ENCODE measurements around the gene LYZL2.

LYZL2 gene

DNA sequence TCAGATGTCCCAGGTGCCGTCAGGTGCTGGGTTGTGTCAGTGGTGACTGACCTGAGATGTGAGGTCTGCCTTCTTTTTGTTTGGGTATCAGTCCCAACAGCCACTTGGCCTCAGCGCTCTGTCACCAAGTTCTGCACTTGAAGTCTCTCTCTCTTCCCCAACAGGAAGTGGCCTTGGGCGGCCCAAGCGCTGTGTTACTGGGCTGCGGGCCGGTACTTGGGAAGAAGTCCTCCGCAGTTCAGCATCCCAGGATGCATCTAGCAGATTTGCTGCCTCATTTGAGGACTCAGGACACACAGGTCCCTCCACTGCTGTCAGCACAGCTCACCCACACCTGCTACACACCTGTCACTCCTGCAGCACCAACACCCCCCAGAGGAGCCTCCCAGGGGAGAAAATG, 40.1 kb downstream of the LYZL2 start:
- no peak for DNase-seq

DNA sequence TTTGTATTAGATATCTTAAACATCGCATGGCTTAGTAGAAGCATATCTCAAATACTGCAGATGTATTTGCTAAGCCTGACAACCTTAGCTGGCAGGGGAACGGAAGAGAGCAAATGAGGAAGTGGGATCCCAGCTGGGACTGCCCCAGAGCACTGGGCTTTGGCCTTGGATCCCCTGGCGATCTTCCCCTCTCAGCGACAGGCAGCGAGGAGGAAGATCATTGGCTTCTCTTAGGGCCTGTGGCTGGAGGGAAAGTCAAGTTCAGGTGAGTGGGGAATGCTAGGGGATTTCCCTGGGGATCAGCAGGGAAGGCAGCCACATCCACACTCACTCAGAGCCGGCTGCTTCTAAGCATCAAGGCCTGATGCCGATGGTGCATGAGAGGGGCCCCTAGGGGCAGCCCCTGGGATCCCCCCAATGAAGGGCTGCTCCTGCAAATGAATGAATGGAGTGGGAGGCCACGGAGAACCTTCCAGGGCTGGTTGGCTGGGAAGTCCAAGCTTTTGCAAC, 42.0 kb downstream of the LYZL2 start:
- no peak for DNase-seq

DNA sequence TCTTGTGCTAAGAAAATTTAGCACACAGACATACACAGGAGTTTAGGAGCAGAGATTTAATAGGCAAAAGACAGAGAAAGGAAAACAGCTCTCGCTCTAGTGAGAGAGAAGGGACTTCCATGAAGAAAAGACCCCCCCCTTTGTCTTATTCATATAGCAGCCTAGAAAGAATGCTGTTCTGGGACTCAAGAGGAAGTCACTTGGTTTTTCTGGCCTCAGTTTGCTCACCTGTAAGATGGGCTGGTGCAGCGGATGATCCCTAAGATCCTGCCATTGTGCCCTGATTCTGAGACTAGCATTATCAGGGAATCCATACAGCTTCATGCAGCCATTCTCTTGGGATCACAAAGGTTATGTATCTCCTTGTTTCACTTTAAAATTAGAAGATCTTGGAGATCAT, 42.7 kb downstream of the LYZL2 start:
- DNase-seq = no peak

DNA sequence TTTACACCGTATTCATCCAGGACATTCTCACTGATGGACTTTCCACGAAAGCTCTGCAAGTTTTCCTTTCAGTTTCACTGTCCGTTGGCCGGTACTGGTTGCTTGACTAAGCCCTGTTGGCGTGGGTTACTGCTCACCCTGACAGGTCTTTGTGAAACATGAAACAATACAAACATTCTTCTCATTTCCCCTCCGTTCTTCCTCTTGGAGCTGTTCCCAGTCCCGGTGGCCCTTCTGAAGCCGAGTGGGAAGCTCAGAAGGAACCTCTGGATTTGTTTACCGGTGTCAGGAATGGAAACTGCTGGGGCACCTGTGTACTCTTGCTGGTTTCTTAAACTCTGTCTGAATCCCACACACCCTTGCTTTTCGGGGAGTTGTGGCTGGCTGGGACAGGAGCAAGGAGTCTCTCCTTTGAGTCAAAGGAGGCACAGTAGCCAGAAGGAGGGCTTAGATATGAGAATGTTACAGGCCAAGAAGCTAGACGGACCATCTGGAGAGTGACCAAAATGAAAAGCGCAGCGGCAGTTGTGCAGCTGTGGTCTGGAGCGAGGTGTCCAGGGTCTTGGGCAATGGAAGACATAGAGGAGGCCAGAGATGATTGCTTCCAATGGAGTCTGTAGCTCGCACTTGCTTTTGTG, 45.7 kb downstream of the LYZL2 start:
- peak; percentile 2 for DNase-seq

DNA sequence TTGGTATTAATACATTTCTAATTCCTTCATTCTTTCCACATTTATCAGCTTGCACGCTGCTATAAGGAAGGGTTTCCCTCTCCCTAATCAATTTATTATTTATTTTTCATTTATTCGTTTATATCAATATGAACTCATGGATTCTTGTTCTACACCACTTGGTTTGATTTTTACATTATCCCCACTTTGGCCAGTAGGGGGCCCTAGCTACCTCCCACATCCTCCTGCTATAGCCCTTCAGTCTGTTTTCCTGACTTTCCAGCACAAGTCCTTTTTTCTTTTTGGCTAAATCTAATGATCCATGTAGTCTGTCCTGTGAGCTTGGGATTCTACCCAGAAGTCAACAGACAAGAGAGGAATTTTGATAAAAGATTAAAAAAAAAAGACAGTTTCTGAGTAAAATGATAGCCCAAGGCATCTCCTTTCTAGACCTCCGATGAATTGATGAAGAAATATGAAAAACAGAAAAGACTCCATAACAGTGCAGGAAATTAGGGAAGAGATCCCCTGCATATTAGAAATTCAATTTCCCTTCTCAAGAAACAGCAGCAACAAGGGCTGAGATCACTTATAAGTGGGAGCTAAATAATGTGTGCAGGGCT, 47.7 kb downstream of the LYZL2 start:
- no peak for DNase-seq

DNA sequence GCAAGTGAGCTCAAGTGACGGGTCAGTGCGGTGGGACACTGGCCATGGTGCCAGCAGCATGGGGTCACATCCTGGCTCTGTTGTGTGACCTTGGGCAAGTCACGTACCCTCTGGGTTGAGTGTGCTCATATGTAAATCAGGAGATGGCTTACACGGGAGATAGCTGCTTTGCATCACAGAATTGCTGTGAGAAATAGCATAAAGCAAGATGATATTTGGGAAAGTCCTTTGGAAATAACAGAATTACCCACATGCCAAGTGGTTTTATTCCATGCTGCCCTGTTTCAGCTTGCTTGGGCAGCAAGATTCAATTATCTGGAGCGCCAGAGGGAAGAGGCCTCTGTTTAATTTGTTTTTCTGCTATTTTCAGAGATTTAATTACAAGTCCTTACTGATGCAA, 48.9 kb downstream of the LYZL2 start:
- DNase-seq = no peak

DNA sequence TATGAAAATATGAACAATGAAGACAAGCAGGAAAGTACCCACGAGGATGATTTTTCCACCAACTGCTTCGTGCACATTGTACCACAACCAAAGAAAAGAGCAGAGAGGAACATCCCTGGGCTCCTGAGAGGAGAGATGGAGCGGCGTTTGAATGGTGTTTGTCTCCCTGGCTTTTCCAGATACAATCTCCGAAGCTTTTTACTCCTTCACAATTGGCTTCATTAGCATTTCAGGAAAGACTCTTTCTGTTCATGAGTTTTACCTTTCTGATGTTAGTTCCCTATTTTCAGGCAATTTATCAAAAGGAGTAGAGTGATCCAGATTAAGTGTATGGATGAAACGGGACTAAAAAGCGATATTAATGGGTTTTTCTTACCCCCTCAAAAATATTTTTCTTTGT, 49.3 kb downstream of the LYZL2 start:
- DNase-seq = no peak

DNA sequence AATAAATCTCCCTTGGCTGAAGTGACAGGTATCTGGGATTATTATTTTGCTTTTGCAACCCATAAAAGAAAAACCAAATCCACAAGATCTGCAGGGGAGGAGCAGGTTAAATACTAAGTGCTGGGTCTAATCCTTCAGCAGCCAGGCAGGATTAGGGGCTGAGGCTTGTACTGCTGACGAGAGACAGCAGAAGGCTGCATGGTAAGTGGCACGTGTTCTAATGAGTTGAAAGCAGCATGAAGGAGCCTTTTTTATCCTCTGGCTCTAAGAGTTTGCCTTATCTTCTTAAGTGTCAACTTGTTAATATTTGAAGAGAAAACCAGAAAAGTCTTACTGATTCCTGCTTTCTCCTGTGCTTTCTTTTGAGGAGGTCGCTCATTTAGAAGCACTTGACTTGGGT, 50.0 kb downstream of the LYZL2 start:
- no peak for DNase-seq

DNA sequence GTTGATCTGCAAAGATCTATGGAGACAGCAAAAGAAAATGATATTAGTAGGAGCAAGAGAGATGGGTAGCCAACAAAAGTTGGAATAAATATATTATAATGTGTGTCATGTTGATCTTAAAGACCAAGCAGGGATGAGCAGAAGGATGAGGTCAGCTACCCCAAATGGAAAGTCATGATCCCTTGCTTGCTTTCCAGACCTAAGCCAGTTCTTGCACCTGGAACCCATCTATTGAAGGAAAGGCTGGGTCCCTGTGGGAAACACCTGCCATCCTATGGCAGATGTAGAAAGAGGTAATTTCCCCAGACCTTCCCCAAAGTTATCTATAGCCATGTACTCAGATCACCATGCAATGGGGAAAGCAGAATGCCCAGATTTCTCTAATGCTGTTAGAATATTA, 52.5 kb downstream of the LYZL2 start:
- DNase-seq = no peak

DNA sequence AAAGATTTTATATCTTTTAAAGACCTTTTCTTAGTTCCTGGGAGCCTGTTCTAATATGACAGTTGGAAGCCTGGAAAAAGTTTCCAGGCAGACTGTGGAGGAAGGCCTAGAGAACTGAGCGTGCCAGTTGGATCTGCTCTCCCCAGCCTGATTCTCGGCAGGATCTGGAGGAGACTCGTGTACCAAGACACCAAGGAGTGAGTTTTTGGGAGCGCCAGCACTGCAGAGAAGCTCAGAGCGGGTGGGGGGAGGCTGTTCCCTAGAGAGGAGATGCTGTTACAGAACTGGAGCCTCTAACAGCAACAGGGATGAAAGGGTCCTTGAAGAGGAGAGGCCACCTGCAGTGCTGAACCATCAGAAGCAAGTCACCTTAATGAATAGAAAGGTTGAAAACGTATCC, 52.9 kb downstream of the LYZL2 start:
- no peak for DNase-seq

DNA sequence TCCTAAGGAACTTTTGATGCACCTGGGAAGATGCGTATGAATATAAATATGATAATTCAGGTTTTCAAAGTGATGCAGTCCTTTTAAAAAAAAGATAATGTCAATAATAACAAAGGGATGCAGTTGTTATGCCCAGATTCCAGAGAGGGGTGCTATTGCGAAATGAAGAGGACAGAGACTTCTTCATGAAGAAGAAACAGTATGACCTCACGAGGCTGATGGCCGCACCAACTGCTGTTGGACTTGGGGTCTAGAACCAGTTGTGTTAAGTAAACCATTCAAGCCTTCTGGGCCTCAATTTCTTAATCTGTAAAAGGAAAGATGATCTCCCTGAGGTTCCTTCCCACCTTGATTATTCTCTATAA, 55.1 kb downstream of the LYZL2 start:
- DNase-seq = no peak

DNA sequence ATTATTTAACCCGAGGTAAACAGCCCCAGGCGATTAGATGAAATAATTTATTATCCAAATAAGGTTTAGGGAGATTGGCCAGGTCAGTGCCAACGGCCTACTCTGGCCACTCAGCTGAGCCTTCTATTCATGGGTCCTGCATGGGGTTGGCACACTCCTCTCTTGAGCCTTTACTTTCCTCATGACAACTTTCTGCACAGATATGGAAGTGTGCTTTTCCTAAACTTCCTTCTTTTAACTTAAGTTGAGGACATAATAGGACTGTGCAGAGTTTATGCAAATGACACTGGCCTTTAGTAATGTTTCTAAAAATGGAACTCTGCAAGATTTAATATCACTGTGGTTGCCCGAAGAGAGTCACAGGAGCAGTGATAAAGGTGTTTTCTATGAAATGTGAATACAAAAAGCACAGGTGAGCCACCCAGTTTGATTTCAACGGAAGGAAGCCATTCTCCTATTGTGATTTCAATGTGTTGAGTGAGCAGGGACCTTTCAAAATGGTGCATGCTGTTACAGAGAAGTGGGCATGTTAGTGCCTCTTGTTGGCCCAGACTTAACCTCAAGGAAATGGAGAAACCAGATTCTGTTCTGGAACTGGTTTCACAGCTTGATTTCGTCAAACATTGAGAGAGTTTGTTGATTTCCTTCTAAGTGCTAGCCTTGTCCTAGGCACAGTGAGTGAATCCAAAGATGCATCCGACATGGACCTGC, 55.7 kb downstream of the LYZL2 start:
- no peak for DNase-seq

DNA sequence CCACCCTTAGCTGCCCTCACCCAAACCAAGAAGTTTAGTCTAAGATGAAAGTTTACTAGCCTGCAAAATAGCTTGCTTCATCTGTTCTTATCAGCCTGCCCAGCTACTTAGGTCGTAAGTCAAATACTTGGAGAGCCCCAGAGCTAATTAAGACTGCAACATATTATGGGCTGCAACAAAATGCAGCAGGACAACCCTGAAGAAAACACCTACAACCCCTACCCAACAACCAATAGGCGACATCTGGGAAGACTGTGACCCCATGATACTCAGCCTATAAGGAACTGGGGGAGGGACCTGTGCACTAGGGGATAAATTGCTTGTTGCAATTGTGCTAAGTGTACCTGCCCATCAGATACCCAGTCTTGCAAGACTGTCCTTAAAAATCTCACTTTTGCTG, 64.1 kb downstream of the LYZL2 start:
- DNase-seq = no peak

DNA sequence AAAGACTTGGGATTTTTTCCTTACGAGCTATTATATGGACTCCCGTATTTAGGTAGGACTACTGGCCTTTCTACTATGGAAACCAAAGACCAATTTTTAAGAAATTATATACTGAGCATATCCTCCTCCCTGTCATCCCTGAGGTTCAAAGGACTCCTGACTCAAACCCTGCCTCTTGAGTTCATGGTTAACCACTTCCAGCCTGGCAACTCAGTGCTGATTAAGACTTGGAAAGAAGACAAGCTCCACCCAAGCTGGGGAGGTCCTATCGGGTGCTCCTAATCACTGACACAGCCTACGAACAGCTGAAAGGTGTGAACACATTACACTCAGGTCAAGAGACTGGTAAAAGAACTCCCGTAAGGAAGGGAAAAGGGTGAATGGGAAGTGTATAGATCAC, 66.8 kb downstream of the LYZL2 start:
- DNase-seq = no peak

Data from DMS79 treated with DMSO at 0.1 percent for 48 hours (cell line).